Measurements from ENCODE around the gene UGT1A8. TPM values are rescaled to one million over a fixed set of nuclear protein-coding genes. Genes with fewer than 3 reads are reported as not detected.

UGT1A8 gene
- total RNA-seq, 1 donor from 2014 or later: not detected

- intact Hi-C loops (cut with DNase I): no loop called here
- DNase-seq: no peak
- ATAC-seq (ENCODE audit: poor library complexity): no peak
Measured at GRCh38 chr2:233803292-233803911, 186.0 kb downstream of the UGT1A8 start.

DNA sequence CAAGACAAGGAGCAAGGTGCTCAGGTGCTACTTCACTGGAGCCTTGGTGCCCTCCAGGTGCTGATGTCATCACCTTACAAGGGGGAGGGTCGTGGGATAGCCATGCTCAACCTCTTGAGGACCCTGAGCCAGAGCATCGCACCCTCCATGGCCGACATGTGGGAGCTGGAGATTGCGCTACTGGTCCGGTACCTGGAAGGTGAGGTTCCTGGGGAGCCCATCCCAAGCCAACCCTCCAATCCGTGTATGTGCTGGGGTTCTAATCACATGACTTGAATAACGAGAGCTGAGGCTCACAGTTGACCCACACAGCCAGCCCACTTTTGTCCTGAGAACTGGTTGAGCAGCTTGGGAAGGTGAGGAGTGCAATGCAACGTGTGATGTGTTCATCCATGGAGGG, 186.6 kb downstream of the UGT1A8 start:
- DNase-seq (no peak), ATAC-seq (ENCODE audit: poor library complexity) (no peak)
- intact Hi-C loops (cut with DNase I): no loop called here

DNA sequence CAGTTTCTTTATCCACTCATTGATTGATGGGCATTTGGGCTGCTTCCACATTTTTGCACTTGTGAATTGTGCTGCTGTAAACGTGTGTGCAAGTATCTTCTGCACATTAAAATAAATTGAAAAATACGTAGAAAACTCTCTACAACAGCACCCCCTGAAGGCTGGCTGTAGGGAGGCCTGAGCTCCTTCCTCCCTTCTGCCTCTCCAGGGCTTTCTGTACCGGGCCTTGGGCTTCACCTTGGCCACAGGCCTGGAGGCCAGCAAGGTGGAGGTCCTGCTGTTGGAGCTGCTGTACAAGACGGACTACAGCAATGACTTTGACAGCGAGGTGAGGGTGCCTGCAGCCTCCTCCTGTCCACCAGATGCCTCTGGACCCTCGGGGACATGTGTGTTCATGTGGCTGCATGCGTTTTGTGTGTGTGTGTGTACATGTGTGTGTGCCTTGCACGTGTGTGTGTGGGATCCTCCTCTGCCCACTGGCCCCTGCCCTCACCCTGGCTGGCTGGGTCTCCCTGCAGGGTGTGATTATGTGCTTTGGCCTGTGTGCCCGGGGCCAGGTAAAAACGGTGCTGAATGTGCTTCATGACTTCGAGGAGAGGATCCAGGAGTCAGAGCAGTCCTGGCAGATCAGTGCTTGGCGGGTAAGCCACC, 189.9 kb downstream of the UGT1A8 start:
- DNase-seq (peak; percentile 24), ATAC-seq (ENCODE audit: poor library complexity) (no peak)
- intact Hi-C loops (cut with DNase I): no loop called here

- DNase-seq (no peak), ATAC-seq (ENCODE audit: poor library complexity) (no peak)
- intact Hi-C loops (cut with DNase I): no loop called here
Measured at GRCh38 chr2:233807966-233808935, 190.8 kb downstream of the UGT1A8 start.

DNA sequence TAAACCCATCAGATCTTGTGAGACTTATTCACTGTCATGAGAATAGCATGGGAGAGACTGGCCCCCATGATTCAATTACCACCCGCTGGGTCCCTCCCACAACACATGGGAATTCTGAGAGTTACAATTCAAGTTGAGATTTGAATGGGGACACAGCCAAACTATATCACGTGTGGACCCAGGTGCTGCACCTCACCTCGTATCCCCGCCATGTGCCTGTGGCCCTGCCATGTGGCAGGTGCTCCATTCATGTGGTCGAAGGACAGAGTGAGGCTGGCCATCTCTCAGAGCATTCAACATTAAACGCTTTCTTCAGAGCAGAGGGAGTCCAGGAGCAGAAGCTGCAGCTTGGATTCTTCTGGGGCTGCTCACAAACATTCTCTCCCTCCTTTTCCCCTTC, 193.0 kb downstream of the UGT1A8 start:
- intact Hi-C loops (cut with DNase I): no loop called here

GRCh38 chr2:233811087-233811486, 193.7 kb downstream of the UGT1A8 start:
- ATAC-seq (ENCODE audit: poor library complexity) (no peak), DNase-seq (no peak)
- intact Hi-C loops (cut with DNase I): no loop called here

More for the DNA sequence above, 193.0 kb downstream of the UGT1A8 start:
- DNase-seq (no peak), ATAC-seq (ENCODE audit: poor library complexity) (no peak)

DNA sequence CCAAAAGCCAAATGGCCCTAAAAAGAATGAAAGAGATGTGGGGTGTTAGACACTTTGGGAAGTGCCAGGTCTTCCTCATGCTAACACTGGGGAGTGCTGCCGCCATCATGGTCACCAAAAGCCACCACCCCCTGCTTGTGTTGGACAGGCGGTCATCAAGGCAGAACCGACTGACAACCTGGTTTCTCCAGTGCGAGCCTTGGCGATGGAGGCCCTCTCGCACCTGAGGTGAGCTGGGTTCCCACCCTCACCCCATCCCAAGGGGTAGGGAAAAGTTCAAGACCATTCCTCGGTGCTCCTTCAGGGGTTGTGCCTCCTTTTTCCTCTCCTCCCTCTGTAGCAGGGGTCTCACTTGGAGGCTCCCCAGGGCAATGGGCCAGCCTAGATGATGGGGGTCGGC, 194.3 kb downstream of the UGT1A8 start:
- intact Hi-C loops (cut with DNase I): no loop called here
- ATAC-seq (ENCODE audit: poor library complexity): no peak
- DNase-seq: no peak

DNA sequence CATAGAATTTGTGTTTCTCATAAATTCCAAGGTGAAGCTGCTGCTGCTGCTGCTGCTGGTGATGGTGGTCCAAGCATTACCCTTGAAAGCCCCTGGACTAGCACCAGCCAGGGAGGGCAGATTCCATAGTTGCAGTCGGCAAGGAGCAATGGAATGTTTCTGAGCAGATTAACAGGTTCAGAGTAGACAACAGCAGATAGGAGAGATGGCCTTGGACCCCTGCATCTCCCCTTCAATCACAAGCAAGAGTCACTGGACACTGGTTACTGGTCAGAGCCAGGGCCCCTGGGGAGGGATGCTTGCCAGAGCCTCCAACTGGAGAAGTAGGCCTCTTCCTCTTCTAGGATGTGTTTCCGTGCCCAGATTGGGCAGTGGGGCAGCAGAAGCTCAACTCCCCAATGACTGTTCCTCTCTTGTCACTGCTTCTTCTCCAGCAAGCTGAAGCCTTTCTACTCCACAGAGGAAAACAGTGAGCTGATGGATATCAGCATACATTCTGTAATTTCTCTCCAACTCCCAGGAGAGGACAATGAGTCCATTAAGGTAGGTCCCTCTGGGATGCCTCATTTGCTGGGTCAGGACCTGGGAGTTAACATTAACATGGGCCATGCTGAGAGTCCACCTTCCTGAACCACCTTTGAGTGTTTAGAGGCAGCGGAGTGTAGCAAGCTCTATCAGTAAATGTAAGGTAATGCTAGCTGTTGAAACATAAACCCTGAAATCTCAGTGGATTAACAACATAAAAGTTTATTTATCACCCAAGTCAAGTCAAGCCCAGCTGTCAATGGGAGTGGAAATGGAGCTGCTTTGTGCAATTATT, 196.0 kb downstream of the UGT1A8 start:
- ATAC-seq (ENCODE audit: poor library complexity): no peak
- no peak for DNase-seq
- intact Hi-C loops (cut with DNase I): no loop called here

DNA sequence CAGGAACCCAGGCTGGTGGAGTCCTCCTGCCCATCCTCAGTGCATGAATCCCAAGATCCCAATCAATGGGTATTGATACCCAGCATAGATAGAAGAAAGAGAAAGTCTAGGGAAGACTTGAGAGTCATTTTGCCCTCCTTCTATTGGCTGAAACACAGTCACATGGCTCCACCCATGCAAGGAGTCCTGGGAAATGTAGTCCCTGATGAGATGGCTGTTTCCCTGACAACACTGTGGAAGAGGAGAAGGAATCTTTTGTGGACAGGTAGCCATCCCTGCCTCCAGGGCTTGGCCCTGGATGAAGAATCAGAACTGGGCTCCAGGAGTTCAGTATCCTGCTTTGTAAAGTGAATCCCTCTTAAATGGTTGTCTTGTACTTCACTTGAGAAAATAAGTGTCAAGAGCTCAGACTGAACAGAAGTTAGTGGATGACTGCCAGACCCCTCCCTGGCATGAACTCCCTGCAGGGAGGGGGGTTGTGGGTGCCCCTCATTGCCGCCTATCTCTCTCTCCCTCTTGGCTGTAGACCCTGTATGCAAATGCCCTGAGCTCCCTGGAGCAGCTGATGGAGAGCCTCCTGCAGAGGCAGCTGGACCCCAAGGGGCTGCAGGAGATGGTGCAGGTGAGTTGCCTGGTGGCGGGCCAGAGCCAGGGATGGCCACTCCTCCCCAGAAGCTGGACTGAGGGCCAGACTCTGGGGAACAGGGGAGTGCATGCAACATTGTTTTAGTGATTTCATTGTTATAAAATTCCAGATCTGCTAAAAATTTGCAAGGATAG, 196.8 kb downstream of the UGT1A8 start:
- no peak for ATAC-seq (ENCODE audit: poor library complexity)
- DNase-seq: no peak
- intact Hi-C loops (cut with DNase I): no loop called here

GRCh38 chr2:233815861-233816260, 198.4 kb downstream of the UGT1A8 start:
- intact Hi-C loops (cut with DNase I): no loop called here
- DNase-seq: no peak
- no peak for ATAC-seq (ENCODE audit: poor library complexity)

DNA sequence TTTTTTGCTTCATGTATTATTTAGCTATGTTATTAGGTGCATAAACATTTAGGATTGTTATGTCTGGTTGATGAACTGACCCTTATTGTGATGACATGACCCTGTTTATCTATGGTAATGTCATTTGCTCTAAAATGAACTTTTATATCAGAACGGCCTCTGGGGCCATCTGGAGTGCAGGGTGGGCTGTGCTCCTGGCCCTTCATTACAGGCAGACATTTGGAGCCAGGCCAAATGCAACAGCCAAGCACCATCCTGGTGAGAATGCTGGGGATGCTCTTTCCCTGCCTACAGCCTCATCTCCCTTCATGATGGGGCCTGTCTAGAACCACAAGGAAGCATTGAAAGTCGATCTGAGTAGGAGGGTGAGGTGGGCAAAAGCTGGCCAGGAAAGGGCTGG, 198.9 kb downstream of the UGT1A8 start:
- intact Hi-C loops (cut with DNase I): no loop called here
- DNase-seq: no peak

DNA sequence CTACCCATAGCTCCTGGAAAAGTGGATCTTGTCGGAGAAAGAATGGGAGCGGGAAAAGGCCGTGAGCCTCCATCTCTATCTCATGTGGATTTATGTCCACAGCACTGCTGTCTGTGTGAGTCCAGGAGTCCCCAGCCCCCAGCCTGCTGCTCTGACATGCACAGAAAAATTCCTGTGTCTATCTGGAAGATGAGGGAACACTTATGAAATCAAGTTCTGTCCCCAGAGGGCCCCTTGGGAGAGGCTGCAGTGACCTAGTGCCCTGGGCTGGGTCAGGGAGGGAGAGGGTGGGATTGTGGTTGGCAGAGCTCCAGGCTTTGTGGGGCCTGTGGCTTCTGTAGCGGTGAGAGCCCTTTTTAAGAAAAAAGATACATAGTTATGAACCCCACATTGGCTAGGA, 199.3 kb downstream of the UGT1A8 start:
- no peak for ATAC-seq (ENCODE audit: poor library complexity)
- intact Hi-C loops (cut with DNase I): no loop called here
- no peak for DNase-seq

More for the DNA sequence above, 198.9 kb downstream of the UGT1A8 start:
- ATAC-seq (ENCODE audit: poor library complexity): no peak

GRCh38 chr2:233817361-233817911, 200.0 kb downstream of the UGT1A8 start:
- peak; percentile 22 for ATAC-seq (ENCODE audit: poor library complexity)
- intact Hi-C loops (cut with DNase I): no loop called here
- no peak for DNase-seq

DNA sequence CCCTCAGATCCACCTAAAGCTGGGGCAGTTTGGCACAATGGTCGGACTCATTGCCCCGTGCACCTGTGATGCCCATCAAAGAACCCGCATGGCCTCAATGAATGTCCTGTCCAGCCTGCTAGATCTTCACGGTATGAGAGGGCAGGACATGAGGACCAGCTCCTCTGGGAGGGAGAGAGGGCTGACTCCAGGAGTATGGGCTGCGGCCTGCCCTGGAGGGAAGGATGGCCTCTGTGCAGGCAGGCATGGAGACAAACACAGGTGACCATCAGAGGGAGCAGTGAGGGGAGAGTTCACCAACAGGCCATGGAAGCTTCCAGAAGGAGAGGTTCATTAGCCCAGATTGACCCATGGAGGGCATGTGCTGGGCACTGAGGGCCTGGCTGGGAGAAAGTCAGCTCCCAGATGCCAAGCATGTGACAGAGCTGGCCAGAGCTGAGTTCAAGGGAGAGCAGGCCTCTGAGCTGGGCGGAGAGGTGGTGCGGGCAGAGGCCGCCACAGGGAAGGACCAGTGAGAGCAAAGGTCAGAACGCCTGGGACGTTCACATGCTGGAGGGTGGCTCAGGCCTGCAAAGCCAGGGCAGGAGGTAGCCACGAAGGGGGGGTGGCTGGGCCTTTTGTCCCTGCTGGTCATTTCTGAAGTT, 200.7 kb downstream of the UGT1A8 start:
- no peak for DNase-seq
- intact Hi-C loops (cut with DNase I): no loop called here
- no peak for ATAC-seq (ENCODE audit: poor library complexity)

DNA sequence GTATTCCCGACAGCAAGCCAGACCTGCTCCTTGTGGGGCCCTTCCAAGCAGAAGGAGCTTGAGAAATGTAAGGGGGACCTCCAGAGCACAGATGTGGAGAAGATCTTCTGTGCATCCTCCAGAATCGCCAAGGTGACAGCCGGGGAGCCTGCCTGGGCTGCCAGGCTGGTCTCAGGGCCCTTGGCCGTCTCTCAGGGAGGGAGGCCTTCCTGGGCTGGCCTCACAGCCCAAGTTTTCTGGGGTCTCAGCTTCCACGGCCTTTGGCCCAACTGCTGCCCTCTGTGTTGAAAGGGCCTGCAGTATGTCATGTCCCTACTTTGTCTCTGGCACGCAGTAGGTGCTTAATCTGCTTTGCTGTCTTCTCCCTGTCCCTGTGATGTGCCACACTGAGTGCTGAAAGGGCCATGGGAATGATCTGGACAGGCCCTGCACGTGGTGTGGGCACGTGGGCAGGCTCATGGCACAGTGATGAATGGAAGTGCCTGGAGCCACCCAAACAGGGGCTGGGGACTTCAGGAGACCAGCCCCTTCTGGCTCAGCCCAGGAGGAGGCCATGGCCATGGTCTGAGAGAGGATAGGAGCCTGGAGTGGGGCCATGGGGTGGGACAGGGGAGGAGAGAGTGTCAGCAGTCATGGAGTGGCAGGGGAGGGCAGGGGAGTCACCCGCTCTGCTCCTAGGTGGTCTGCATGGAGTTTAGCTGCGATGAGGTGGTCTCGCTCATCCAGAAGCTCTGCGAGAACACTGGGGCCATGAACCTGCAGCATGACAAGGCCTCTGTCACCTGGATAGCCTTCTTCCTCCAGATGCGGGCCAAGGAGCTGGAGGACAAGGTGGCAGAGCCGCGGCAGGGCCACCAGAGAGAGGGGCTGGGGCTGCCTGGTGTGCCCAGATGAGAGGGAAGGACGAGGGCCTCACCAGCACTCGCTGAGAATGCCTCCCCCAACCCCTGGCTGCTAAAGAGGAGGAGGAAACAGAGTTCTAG, 201.5 kb downstream of the UGT1A8 start:
- DNase-seq: no peak
- no peak for ATAC-seq (ENCODE audit: poor library complexity)
- intact Hi-C loops (cut with DNase I): no loop called here
